GM12892 (cell line): Measurements from ENCODE around the gene CCDC9B.

ENCODE experiments used
- POLR2AphosphoS5 ChIP-seq: IDR thresholded peaks from 2 replicates; pipeline ENCODE4 v1.6.1; 2011; ENCODE audit warnings: low read depth, low read length, control low read depth
- TAF1 ChIP-seq: IDR thresholded peaks from 2 replicates; pipeline ENCODE4 v1.6.1; 2011; ENCODE audit warnings: low read depth, mild to moderate bottlenecking, control low read depth, low read length, borderline replicate concordance

- TF ChIP-seq POLR2AphosphoS5: no peak
- no peak for TF ChIP-seq TAF1
Observed at GRCh38 chr15:40337597-40337996, 3.1 kb downstream of the CCDC9B start.
